ENCODE data around the gene CDK14. TPM values are rescaled to one million over a fixed set of nuclear protein-coding genes. Genes with fewer than 3 reads are reported as not detected.
"Not testable (repeated sequence)": the region's sequence is repeated elsewhere in the genome, so short reads cannot be mapped to it uniquely, and the experiment has no call there.

The CDK14 gene
- total RNA-seq, 2 donors from 2014 or later, result 10.8 to 14.6 TPM

- Histone ChIP-seq H3K36me3 (no peaks in the 10 kb centered on the region), H3K4me1 (ENCODE audit: control insufficient read depth in 1 of 2, low read depth in 2 of 2) (peaks cover 9 to 15% of the 10 kb centered on the region in 2 donors), H3K27me3 (replicated peaks; ENCODE audit: insufficient read depth) (no peaks in the 10 kb centered on the region), H3K4me3 (no peak overlapping the region), H3K9me3 (no peaks in the 10 kb centered on the region), H3K27ac (no peak overlapping the region)
- DNase-seq (ENCODE audit: low spot score) (no peak), ATAC-seq (ENCODE audit: insufficient number of reproducible peaks, low FRiP score, low read depth) (no peak)
- TF ChIP-seq, protein P1, sequence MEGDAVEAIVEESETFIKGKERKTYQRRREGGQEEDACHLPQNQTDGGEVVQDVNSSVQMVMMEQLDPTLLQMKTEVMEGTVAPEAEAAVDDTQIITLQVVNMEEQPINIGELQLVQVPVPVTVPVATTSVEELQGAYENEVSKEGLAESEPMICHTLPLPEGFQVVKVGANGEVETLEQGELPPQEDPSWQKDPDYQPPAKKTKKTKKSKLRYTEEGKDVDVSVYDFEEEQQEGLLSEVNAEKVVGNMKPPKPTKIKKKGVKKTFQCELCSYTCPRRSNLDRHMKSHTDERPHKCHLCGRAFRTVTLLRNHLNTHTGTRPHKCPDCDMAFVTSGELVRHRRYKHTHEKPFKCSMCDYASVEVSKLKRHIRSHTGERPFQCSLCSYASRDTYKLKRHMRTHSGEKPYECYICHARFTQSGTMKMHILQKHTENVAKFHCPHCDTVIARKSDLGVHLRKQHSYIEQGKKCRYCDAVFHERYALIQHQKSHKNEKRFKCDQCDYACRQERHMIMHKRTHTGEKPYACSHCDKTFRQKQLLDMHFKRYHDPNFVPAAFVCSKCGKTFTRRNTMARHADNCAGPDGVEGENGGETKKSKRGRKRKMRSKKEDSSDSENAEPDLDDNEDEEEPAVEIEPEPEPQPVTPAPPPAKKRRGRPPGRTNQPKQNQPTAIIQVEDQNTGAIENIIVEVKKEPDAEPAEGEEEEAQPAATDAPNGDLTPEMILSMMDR (IDR thresholded peaks at IDR 0.05), result no peak
These were observed 130.0 kb downstream of the CDK14 start for GRCh38 chr7:90726120-90726519.

DNA sequence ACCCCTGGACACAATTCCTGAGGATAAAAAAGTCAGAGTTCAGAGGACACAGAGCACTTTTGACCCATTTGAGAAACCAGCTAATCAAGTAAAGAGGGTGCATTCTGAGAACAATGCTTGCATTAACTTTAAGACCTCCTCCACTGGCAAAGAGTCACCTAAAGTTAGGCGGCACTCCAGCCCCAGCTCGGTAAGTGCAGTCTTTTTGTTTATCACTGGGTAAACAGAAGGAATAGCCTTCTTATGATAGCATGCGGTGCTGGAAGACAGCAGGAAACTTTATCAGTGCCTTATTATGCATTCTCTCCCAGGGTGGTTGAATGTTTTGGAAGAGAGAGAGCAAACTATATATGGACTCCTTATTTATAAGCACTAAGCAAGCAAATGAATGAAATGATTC lies 130.5 kb downstream of the CDK14 start:
- Histone ChIP-seq H3K4me1 (ENCODE audit: control insufficient read depth in 1 of 2, low read depth in 2 of 2) (peaks cover 4 to 11% of the 10 kb centered on the region in 2 donors), H3K4me3 (no peak overlapping the region), H3K27me3 (replicated peaks; ENCODE audit: insufficient read depth) (no peaks in the 10 kb centered on the region), H3K27ac (no peak overlapping the region), H3K9me3 (no peaks in the 10 kb centered on the region), H3K36me3 (no peaks in the 10 kb centered on the region)
- no peak for DNase-seq (ENCODE audit: low spot score)
- no peak for ATAC-seq (ENCODE audit: insufficient number of reproducible peaks, low FRiP score, low read depth)
- TF ChIP-seq, protein P1 (IDR thresholded peaks at IDR 0.05), result no peak

GRCh38 chr7:90727412-90727811 lies 131.3 kb downstream of the CDK14 start:
- Histone ChIP-seq H3K9me3 (no peaks in the 10 kb centered on the region), H3K27ac (no peak overlapping the region), H3K4me1 (ENCODE audit: control insufficient read depth in 1 of 2, low read depth in 2 of 2) (peaks cover 3 to 7% of the 10 kb centered on the region in 2 donors), H3K27me3 (replicated peaks; ENCODE audit: insufficient read depth) (no peaks in the 10 kb centered on the region), H3K36me3 (no peaks in the 10 kb centered on the region), H3K4me3 (no peak overlapping the region)
- no peak for DNase-seq (ENCODE audit: low spot score)
- TF ChIP-seq, protein P1 (IDR thresholded peaks at IDR 0.05), result no peak
- no peak for ATAC-seq (ENCODE audit: insufficient number of reproducible peaks, low FRiP score, low read depth)

- Histone ChIP-seq H3K4me3 (no peak overlapping the region), H3K9me3 (no peaks in the 10 kb centered on the region), H3K27me3 (replicated peaks; ENCODE audit: insufficient read depth) (no peaks in the 10 kb centered on the region), H3K4me1 (ENCODE audit: control insufficient read depth in 1 of 2, low read depth in 2 of 2) (peaks cover 3 to 7% of the 10 kb centered on the region in 2 donors), H3K27ac (no peak overlapping the region), H3K36me3 (no peaks in the 10 kb centered on the region)
- TF ChIP-seq, protein P1 (IDR thresholded peaks at IDR 0.05), result no peak
- no peak for ATAC-seq (ENCODE audit: insufficient number of reproducible peaks, low FRiP score, low read depth)
- DNase-seq (ENCODE audit: low spot score), result no peak
These were observed 132.4 kb downstream of the CDK14 start for GRCh38 chr7:90728568-90728967.

DNA sequence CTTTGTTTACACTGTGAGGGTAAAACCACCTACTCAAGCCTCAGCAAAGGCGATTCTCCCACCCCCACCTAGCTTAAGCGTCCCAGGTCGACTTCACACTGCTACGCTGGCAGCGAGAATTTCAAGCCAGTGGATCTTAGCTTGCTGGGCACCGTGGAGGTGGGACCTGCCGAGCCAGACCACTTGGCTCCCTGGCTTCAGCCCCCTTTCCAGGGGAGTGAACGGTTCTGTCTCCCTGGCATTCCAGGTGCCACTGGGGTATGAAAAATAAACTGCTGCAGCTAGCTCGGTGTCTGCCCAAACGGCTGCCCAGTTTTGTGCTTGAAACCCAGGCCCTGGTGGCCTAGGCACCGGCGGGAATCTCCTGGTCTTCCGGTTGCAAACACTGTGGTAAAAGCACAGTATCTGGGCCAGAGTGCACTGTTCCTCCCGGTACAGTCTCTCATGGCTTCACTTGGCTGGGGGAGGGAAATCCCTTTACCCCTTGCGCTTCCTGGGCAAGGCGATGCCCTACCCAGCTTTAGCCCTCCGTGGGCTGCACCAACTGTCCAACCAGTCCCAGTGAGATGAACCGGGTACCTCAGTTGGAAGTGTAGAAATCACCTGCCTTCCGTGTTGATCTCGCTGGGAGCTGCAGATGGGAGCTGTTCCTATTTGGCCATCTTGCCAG lies 139.6 kb downstream of the CDK14 start:
- not testable (repeated sequence) for H3K9me3 ChIP-seq; H3K4me1 ChIP-seq (ENCODE audit: control insufficient read depth in 1 of 2, low read depth in 2 of 2); ATAC-seq (ENCODE audit: insufficient number of reproducible peaks, low FRiP score, low read depth); H3K27ac ChIP-seq; H3K27me3 ChIP-seq (replicated peaks; ENCODE audit: insufficient read depth); H3K4me3 ChIP-seq; DNase-seq (ENCODE audit: low spot score); H3K36me3 ChIP-seq

- TF ChIP-seq, protein P1 (IDR thresholded peaks at IDR 0.05), result no peak
- DNase-seq (ENCODE audit: low spot score) (no peak), ATAC-seq (ENCODE audit: insufficient number of reproducible peaks, low FRiP score, low read depth) (no peak)
- Histone ChIP-seq H3K4me3 (no peak overlapping the region), H3K9me3 (peaks cover 5% of the 10 kb centered on the region), H3K36me3 (no peaks in the 10 kb centered on the region), H3K27me3 (replicated peaks; ENCODE audit: insufficient read depth) (no peaks in the 10 kb centered on the region), H3K4me1 (ENCODE audit: control insufficient read depth in 1 of 2, low read depth in 2 of 2) (no peaks in the 10 kb centered on the region), H3K27ac (no peak overlapping the region)
These were observed 140.2 kb downstream of the CDK14 start for GRCh38 chr7:90736316-90736715.

Data from thoracic aorta (tissue), 2 donors.